OCI-LY7 (cell line): Measurements from ENCODE around the gene TXN2. TPM values are rescaled to one million over a fixed set of nuclear protein-coding genes. Genes with fewer than 3 reads are reported as not detected.

Experiments used
- BruUV-seq: library from RNA; stranded (reverse); fragments of 400-500 nt; replicated peaks from 2 replicates; lab custom pipeline; 2021; lab: Mats Ljungman, UMichigan
- CTCF ChIA-PET: fragments of 300-600 bp; sonication (Branson Sonifier 250); formaldehyde crosslinking; loops from one replicate; lab custom pipeline; 2022; ENCODE audit warnings: antibody characterized with exemption; ENCODE audit not compliant: unreplicated experiment; lab: Charles Lee
- POLR2A ChIA-PET: fragments of 300-600 bp; sonication (Branson Sonifier 250); formaldehyde crosslinking; loops from one replicate; lab custom pipeline; 2022; ENCODE audit warnings: antibody characterized with exemption; lab: Charles Lee
- DNase-seq: peaks from one replicate; pipeline ENCODE4 v3.0.0-alpha.2; 2015; ENCODE audit warnings: low spot score
- H2AFZ ChIP-seq: fragments of 200-600 bp; sonication (generic), shearing (Covaris generic); 2 replicates; pipeline ENCODE4 v1.6.1; 2014; ENCODE audit warnings: mild to moderate bottlenecking, antibody characterized with exemption, low read length, moderate library complexity
- H3K27ac ChIP-seq: fragments of 200-600 bp; sonication (generic); 2 replicates; pipeline ENCODE4 v1.5.1; 2014; ENCODE audit warnings: mixed run types, low read depth, mild to moderate bottlenecking, moderate library complexity, low read length, inconsistent platforms; ENCODE audit not compliant: poor library complexity, severe bottlenecking
- H3K36me3 ChIP-seq: fragments of 200-600 bp; sonication (generic); 2 replicates; pipeline ENCODE4 v1.6.1; 2014; ENCODE audit warnings: mild to moderate bottlenecking, antibody characterized with exemption, low read length, moderate library complexity, mixed read lengths; ENCODE audit not compliant: insufficient read depth
- H3K4me1 ChIP-seq: fragments of 200-600 bp; sonication (generic); 2 replicates; pipeline ENCODE4 v1.5.1; 2014; ENCODE audit warnings: mild to moderate bottlenecking, low read length; ENCODE audit not compliant: insufficient read depth, poor library complexity, severe bottlenecking
- H3K4me2 ChIP-seq: fragments of 200-600 bp; sonication (generic); 2 replicates; pipeline ENCODE4 v1.6.1; 2014; ENCODE audit warnings: mild to moderate bottlenecking, low read length
- H3K4me3 ChIP-seq: fragments of 200-600 bp; sonication (generic); 2 replicates; pipeline ENCODE4 v1.5.1; 2014; ENCODE audit warnings: mild to moderate bottlenecking, low read depth, low read length; ENCODE audit not compliant: poor library complexity, severe bottlenecking
- H3K79me2 ChIP-seq: fragments of 200-600 bp; sonication (generic); 2 replicates; pipeline ENCODE4 v1.6.1; 2016; ENCODE audit warnings: low read depth, mild to moderate bottlenecking, low read length, moderate library complexity, mixed read lengths; ENCODE audit not compliant: insufficient read depth
- H3K9me2 ChIP-seq: fragments of 200-600 bp; sonication (generic); 2 replicates; pipeline ENCODE4 v1.6.1; 2016; ENCODE audit warnings: mild to moderate bottlenecking, low read length, mixed read lengths; ENCODE audit not compliant: insufficient read depth
- H3K9me3 ChIP-seq: fragments of 200-600 bp; sonication (generic); 2 replicates; pipeline ENCODE4 v1.6.1; 2014; ENCODE audit warnings: mild to moderate bottlenecking, mixed run types, low read length, mixed read lengths
- H4K20me1 ChIP-seq: fragments of 200-600 bp; sonication (generic); 2 replicates; pipeline ENCODE4 v1.6.1; 2014; ENCODE audit warnings: mild to moderate bottlenecking, antibody characterized with exemption, low read length, moderate library complexity, mixed read lengths; ENCODE audit not compliant: insufficient read depth
- EZH2phosphoT487 ChIP-seq: fragments of 200-600 bp; sonication (generic); IDR thresholded peaks from 2 replicates; pipeline ENCODE4 v1.6.1; 2018; ENCODE audit warnings: low read depth, borderline replicate concordance, mild to moderate bottlenecking, mixed run types, antibody characterized with exemption, low read length, moderate library complexity, mixed read lengths
- intact Hi-C: fragments of 100-400 bp; cut with micrococcal nuclease; formaldehyde crosslinking; loops from one replicate; pipeline ENCODE4 v1.10.0; 2022; ENCODE audit not compliant: unreplicated experiment
- total RNA-seq, 2 experiments: library from RNA; depleted of rRNA in 1 of 2; stranded (reverse); fragments of >200 nt in 1 of 2; shearing (Covaris generic) in 1 of 2; gene quantifications; 2 replicates each; pipeline ENCODE4 v1.2.3, GENCODE V29; 2014 to 2022
- TF ChIP-seq, protein P1 (sequence below): fragments of 200-600 bp; sonication (generic); conservative IDR thresholded peaks from 2 replicates; pipeline ENCODE4 v1.5.1; 2014; ENCODE audit warnings: mild to moderate bottlenecking, antibody characterized with exemption, low read length, moderate library complexity, mixed read lengths

The TXN2 gene
- total RNA-seq, 2 experiments from 2014 or later, result 33.4 to 94.2 TPM

DNA sequence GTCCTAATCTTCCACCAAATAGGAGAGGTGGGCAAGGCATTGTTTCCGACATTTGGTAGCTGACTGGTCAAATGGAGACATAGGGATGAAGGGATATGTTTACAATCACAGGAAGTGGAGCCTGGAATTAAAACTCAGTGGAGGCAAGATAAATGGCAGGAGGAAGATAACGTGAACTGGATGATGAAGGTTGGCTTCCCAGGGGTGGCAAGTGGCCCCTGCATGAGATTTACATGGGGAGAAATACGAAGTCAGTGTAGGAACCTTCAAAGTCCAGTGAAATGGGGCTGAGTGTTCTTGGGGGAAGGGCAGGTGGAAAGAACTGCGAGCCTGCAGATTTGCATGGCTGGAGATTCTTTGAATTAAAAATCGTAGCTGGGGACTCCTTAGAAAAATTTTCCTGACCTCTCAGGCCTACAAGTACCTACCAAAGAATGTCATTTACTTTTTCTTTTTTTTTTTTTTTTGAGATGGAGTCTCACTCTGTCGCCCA is 26.1 kb upstream of the TXN2 start:
- intact Hi-C loops, result no loop called here
- peak overlapping the region; percentile 84 for H3K4me2 ChIP-seq
- H3K9me3 ChIP-seq, result no peaks in the 10 kb centered on the region
- H2AFZ ChIP-seq, result peak overlapping the region; percentile 78; the same call in 1 of the 2 replicates
- no peak for TF ChIP-seq EZH2phosphoT487
- TF ChIP-seq, protein P1, sequence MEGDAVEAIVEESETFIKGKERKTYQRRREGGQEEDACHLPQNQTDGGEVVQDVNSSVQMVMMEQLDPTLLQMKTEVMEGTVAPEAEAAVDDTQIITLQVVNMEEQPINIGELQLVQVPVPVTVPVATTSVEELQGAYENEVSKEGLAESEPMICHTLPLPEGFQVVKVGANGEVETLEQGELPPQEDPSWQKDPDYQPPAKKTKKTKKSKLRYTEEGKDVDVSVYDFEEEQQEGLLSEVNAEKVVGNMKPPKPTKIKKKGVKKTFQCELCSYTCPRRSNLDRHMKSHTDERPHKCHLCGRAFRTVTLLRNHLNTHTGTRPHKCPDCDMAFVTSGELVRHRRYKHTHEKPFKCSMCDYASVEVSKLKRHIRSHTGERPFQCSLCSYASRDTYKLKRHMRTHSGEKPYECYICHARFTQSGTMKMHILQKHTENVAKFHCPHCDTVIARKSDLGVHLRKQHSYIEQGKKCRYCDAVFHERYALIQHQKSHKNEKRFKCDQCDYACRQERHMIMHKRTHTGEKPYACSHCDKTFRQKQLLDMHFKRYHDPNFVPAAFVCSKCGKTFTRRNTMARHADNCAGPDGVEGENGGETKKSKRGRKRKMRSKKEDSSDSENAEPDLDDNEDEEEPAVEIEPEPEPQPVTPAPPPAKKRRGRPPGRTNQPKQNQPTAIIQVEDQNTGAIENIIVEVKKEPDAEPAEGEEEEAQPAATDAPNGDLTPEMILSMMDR, result no peak
- peaks cover 29% of the 10 kb centered on the region for H3K4me1 ChIP-seq
- ChIA-PET CTCF (no interaction called here), POLR2A (interaction anchor here (0.6 to 4.2 kb wide), 3 partner anchors 14 to 511 kb away, joined by 3 to 14 read pairs (median 3); no protein-coding TSS in a partner anchor)
- 0 out of 2 replicates have a peak, but pooled peaks cover 7% of the 10 kb centered on the region for H3K79me2 ChIP-seq
- no peak for DNase-seq
- peaks cover 49% of the 10 kb centered on the region for H3K36me3 ChIP-seq
- H3K4me3 ChIP-seq, result peak overlapping the region; percentile 71
- H3K9me2 ChIP-seq, result no peaks in the 10 kb centered on the region
- no peaks in the 10 kb centered on the region for H4K20me1 ChIP-seq
- BruUV-seq, result TSS peak; percentile 89
- peak overlapping the region; percentile 73 for H3K27ac ChIP-seq

DNA sequence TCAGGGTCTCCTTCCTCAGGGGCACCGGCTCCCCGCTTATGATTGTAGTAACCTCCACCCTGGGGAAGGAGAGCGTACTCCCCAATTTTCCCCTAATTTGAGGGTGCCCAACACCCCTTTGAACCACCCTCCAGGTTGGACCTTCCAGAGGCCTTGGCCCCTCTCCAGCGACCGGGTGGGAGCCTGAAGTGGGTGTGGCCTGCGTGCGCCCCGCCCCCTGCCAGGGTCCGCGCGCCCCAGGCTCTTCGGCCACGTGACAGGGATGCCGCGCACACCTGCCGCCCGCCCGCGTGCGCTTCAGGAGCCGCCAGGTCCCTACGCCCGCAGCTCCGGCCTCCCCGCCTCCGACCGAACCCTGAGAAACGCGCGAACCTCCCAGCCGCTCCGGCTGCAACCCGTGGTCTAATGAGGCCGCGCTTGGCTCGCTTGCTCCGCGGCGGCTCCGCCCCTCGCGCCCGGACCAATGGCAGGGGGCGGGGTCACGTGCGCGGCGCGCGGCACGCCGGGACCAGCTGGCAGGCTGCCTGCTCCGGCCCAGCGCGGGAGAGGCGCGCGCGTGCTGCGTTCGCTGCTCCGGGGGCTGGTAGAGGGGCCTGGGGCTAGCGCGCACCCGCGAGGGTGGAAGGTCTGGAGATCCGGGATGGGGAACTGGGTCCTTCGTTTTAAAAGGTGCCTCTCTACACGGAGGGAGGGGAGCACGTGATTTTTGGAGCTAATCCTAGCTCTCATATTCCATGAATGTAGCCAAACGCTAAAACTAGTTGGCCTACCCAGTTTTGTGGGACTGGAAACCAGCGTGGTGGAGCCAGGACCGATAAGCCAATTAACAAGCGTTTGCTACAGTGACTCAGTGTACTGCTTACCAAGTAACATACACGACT is 25.4 kb upstream of the TXN2 start, which contains the start of gene FOXRED2:
Gene FOXRED2 (minus strand): TSS at position 404 of the 881 bp plus-strand sequence. CDS start 618 bp downstream, outside the sequence.
- TF ChIP-seq, protein P1, result no peak
- no peak for TF ChIP-seq EZH2phosphoT487
- CTCF ChIA-PET, result no interaction called here
- H3K36me3 ChIP-seq, result peaks cover 42% of the 10 kb centered on the region
- H3K79me2 ChIP-seq, result 0 out of 2 replicates have a peak, but pooled peaks cover 7% of the 10 kb centered on the region
- H2AFZ ChIP-seq, result peak within 1 kb of the TSS; percentile 78
- no TSS peak for BruUV-seq
- peak within 1 kb of the TSS; percentile 71 for H3K4me3 ChIP-seq
- H4K20me1 ChIP-seq, result no peaks in the 10 kb centered on the region
- H3K27ac ChIP-seq, result peak within 1 kb of the TSS; percentile 73
- intact Hi-C loops, result no loop called here
- POLR2A ChIA-PET, result interaction anchor here (0.6 to 4.2 kb wide), 5 partner anchors 9 to 21 kb away, joined by 3 to 14 read pairs (median 3); no protein-coding TSS in a partner anchor
- DNase-seq, result peak; percentile 94
- no peaks in the 10 kb centered on the region for H3K9me3 ChIP-seq
- H3K4me2 ChIP-seq, result peak within 1 kb of the TSS; percentile 84
- H3K4me1 ChIP-seq, result peaks cover 29% of the 10 kb centered on the region
- H3K9me2 ChIP-seq, result no peaks in the 10 kb centered on the region
